NCI-H2081 (cell line): ENCODE data around the gene LYST.
A peak's percentile ranks its signal among the peaks of the same experiment; 100 is the strongest.
"Not testable (repeated sequence)": the region's sequence is repeated elsewhere in the genome, so short reads cannot be mapped to it uniquely, and the experiment has no call there.

ENCODE experiments used
- DNase-seq, 2 experiments: peaks; one replicate each; lab custom pipeline; 2025; lab: John Stamatoyannopoulos, UW

LYST gene

GRCh38 chr1:235860829-235861228 is 5.9 kb downstream of the LYST start:
- DNase-seq = no peak

DNA sequence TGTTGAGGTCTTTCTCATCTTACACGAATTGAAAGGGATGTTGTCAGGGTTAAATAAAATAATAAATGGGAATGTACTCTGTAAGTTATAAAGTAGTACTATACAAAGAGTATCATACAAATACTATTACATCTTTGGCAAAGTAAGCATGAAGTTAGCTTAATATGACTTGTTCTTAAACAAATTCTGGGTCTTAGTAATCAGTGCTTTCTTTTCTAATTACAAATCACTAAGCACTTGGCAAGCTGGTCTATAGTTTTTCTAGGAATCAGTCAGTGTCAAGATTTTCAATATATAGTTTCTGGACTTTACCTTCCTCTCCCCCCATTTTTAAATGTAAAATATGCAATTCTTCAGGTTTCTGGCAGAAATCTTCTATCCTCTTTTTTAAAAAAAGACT is 6.9 kb downstream of the LYST start:
- no peak for DNase-seq

- DNase-seq = no peak
Measured at GRCh38 chr1:235858766-235859165, 7.9 kb downstream of the LYST start.

DNA sequence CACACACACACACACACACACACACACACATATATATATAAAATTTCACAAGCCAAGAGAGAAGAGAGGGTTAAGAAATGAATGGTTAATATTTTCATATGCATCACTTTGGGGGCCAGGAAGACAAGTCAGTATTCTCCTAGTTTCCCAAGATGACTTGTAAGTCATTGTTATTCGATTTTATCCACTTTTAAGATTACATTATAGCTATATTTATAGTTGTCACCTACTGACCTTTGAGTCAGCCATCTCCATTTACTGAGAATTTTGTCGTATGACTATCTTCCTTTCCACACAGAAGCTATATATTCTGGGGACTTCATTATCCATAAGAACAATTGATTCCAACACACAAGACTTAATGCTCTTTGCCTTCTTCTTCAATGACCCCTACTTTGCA is 8.9 kb downstream of the LYST start:
- DNase-seq = no peak

DNA sequence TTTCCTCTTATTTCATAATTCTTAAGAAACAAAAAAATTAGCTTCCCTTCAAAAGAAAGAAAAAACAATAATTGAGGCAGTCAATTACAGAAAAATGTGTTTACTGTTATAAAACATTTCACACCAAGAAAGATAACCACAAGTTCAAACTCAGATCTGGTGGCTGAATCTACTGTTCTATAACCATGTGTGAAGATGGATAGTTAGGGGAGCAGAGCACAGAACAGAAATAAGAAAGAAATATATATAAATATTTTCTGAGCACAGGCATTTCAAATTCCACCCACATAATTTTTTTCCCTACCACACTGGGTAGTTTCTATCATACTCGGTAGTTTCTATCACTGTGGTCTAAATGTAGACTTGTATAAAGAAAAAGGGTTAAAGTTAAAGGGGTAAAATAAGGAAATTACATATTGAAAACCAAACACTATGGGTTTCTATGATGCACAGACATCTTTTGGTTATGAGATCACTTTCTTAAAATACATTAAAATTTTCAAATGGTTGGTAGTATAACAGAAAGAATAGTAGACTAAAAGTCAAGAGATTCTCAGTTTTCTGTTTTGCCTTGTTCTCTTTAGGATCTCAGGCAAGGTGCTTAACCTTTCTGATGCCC is 10.8 kb downstream of the LYST start:
- no peak for DNase-seq

- no peak for DNase-seq
Measured at GRCh38 chr1:235854347-235854746, 12.4 kb downstream of the LYST start.

DNA sequence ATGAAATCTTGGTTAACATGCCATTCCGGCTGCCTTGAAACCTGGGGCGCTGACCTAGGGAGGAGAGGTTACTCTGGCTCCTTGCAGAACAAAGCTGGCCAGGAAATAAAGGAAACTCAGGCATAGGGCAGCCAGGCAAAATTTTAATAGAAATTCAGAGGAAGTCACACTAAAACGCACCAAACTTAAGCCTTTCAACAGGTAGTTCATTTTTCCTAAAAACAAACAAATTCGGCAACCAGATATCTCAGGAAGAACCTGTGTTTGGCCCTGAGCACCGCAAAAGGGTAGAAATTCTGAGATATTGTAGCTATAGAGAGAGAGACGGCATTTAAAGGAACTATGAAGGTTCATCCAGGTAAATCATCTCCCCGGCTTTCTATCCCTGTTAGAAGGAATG is 13.1 kb downstream of the LYST start:
- no peak for DNase-seq

GRCh38 chr1:235852887-235853286 is 13.8 kb downstream of the LYST start:
- DNase-seq = no peak

- DNase-seq = no peak
Measured at GRCh38 chr1:235851939-235852338, 14.8 kb downstream of the LYST start.

GRCh38 chr1:235848251-235848650 is 18.5 kb downstream of the LYST start:
- DNase-seq = not testable (repeated sequence)

DNA sequence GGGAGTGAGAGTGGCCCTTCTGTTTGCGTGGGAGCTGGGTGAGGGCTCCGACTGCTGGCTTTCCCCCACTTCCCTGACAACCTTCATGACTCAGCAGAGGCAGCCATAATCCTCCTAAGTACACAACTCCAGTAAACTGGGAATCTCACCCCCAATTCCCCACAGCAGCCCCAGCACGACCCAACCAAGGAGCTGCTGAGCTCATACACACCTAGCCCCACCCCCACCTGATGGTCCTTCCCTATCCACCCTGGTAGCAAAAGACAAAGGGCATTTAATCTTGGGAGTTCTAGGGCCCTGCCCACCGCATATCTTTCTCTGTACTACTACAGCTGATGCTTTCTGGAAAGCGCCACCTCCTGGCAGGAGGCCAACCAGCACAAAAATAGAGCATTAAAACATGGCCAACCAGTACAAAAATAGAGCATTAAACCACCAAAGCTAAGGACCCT is 21.0 kb downstream of the LYST start:
- not testable (repeated sequence) for DNase-seq

GRCh38 chr1:235844776-235845175 is 21.9 kb downstream of the LYST start:
- no peak for DNase-seq

GRCh38 chr1:235843461-235843961 is 23.2 kb downstream of the LYST start:
- DNase-seq = peak; percentile 35 to 77

DNA sequence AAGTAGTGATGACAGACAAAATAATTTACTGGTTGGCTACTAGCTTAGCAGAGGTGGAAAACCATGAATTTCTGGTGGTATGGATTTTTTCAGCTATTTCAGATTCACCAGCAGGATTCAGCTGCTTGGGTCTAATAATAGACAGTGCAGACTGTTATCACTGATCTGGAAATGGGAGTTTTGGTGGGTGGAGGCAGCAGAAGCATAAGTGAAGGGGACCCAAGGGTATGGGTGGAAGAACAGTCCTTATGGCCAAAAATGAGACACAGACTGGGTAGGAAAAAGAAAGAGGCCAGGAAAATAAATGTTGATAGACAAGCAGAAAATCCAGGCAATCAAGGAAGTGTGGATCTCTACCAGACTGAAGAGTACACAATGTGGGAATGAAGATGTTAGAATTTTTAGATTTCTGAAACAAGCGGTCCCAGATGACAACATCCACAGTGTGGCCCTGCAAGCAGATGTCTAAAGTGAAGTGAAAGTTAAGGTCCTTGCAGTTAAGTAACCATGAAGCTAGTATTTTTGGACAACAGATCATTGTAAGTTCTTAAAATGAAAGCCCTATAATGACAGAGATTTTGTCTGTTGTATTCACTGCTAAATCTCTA is 24.7 kb downstream of the LYST start:
- no peak for DNase-seq

GRCh38 chr1:235838021-235838420 is 28.7 kb downstream of the LYST start:
- DNase-seq = no peak

DNA sequence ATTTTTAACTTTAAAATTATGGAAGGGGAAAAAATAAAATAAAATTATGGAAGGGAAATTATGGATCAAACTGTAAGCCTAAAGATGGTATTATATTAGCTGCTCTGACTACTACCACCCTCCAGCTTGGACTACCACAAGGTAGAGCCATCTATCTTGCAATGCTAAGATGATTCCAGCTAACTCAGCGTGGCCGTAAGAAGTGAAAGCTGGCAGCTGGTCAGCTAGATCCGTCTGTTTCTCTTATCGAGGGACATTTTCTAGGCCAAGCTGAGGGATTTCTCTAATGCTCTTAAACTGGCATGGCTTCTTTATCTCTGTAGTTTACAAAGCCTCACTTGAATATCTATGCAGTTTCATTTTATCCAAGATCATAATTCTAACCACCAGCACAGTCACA is 31.5 kb downstream of the LYST start:
- DNase-seq = no peak

GRCh38 chr1:235834620-235835019 is 32.1 kb downstream of the LYST start:
- DNase-seq = peak in 1 of 2 experiments; percentile 66

DNA sequence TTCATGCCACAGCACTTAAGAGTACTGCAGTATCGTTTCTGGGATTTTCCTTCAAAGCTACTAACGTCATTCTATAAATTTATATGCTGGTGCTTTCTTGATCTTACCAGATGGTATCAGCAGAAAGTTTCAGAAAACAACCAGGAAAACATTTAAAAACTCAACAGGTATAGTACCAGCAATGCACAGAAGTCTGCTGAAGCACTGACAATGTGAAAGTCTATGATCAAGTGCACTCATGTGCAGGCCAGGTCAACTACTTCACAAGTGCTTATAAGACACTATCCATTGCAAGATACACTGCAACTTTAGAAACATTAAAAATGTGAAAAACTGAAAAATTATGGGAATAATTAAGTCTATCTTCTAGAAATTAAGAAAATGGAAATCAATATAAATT is 34.7 kb downstream of the LYST start:
- no peak for DNase-seq

DNA sequence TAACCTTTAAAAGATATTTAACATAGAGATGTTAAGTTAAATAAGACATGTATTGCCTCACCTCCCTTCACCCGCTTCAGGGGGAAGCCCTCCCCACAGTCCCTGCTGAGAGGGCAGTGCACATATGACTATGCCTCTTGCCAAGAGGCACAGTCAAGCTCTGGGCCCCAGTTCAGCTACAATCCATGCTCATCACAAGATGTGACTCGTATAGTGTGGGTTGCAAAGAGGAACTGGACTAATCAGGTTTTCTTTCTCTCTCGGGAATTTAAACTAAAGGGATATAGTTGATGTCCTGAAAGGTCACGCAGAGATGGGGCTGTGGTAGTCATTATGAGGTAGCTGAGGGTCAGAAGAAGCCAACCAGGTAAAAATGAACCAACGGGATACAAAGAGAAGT is 35.6 kb downstream of the LYST start:
- DNase-seq = no peak

GRCh38 chr1:235826102-235826854 is 40.4 kb downstream of the LYST start:
- no peak for DNase-seq

DNA sequence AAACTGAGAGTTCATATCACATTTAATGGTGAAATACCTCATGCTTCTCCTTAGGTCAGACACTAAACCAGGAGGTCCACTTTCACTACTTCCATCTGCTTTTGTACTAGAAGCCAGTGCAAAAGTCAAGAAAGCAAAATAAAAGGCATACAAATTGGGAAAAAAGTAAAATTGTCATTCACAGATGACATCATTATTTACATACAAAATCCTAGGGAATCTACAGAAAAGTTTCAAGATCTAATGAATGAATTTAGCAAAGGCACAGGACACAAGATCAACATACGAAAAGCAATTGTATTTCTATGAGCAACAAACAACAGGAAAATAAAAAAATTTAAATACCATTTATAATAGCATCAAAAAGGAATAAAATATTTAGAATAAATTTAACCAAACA is 41.5 kb downstream of the LYST start:
- no peak for DNase-seq

DNA sequence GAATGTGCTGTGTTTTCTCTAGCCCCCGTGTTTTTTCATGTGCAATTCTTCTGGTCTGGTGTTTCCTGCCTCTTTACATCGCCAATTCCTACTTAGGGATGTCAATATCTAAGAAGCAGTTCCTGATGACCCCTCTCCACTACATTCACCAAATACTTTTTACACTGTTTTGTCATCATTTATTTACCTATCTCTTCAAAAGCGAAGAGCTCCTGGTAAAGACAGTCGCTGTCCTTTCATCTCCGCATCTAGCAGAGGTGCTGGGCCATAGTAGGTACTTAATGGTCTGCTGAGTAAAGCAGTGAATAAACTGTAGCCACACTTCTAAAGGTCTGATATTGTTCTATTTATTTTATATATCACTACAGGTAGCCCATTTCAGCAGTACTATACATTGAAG is 43.0 kb downstream of the LYST start:
- no peak for DNase-seq

DNA sequence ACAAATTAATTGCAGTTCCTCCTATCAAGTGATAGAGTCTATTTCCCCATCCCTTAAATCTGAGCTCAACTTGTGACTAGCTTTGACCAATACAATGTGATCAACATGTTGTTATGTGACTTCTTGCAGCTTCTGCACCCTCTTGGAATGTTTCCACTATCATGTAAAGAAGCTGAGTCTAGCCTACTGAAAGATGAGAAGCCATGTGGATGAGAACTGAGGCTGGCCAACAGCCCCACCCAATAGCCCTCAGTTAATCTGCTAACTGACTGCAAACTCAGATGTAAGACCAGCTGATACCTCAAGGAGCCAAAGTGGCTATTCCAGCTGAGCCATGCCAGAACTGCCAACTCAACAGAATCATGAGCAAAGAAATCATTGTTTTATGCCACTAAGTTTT is 44.0 kb downstream of the LYST start:
- DNase-seq = no peak
